ENCODE results near the gene SRPK3.
"Not testable (repeated sequence)": the region's sequence is repeated elsewhere in the genome, so short reads cannot be mapped to it uniquely, and the experiment has no call there.

The SRPK3 gene

GRCh38 chrX:153800746-153801145, 19.9 kb downstream of the SRPK3 start:
- no peak overlapping the region for H3K4me3 ChIP-seq (ENCODE audit: low read depth, low read length)
- DNase-seq (ENCODE audit: low read depth) = no peak

- no peak overlapping the region for H3K4me3 ChIP-seq (ENCODE audit: low read depth, low read length)
Observed at GRCh38 chrX:153801669-153802068, 20.8 kb downstream of the SRPK3 start.

GRCh38 chrX:153802513-153803045, 21.7 kb downstream of the SRPK3 start:
- DNase-seq (ENCODE audit: low read depth) = no peak
- no peak overlapping the region for H3K4me3 ChIP-seq (ENCODE audit: low read depth, low read length)

More at GRCh38 chrX:153801669-153802068, 20.8 kb downstream of the SRPK3 start:
- DNase-seq (ENCODE audit: low read depth) = no peak

GRCh38 chrX:153803211-153804099, 22.6 kb downstream of the SRPK3 start:
- no peak for DNase-seq (ENCODE audit: low read depth)

GRCh38 chrX:153804100-153804595, 23.3 kb downstream of the SRPK3 start:
- no peak overlapping the region for H3K4me3 ChIP-seq (ENCODE audit: low read depth, low read length)
- no peak for DNase-seq (ENCODE audit: low read depth)

More at GRCh38 chrX:153803211-153804099, 22.6 kb downstream of the SRPK3 start:
- H3K4me3 ChIP-seq (ENCODE audit: low read depth, low read length) = no peak overlapping the region

GRCh38 chrX:153804621-153805020, 23.8 kb downstream of the SRPK3 start:
- no peak overlapping the region for H3K4me3 ChIP-seq (ENCODE audit: low read depth, low read length)
- no peak for DNase-seq (ENCODE audit: low read depth)

- DNase-seq (ENCODE audit: low read depth) = no peak
Observed at GRCh38 chrX:153805436-153805835, 24.6 kb downstream of the SRPK3 start.

GRCh38 chrX:153806999-153807575, 26.2 kb downstream of the SRPK3 start:
- DNase-seq (ENCODE audit: low read depth) = no peak

More at GRCh38 chrX:153805436-153805835, 24.6 kb downstream of the SRPK3 start:
- H3K4me3 ChIP-seq (ENCODE audit: low read depth, low read length) = no peak overlapping the region

GRCh38 chrX:153807976-153808375, 27.1 kb downstream of the SRPK3 start:
- H3K4me3 ChIP-seq (ENCODE audit: low read depth, low read length) = no peak overlapping the region
- DNase-seq (ENCODE audit: low read depth) = no peak

More at GRCh38 chrX:153806999-153807575, 26.2 kb downstream of the SRPK3 start:
- H3K4me3 ChIP-seq (ENCODE audit: low read depth, low read length) = no peak overlapping the region

- no peak overlapping the region for H3K4me3 ChIP-seq (ENCODE audit: low read depth, low read length)
- no peak for DNase-seq (ENCODE audit: low read depth)
Observed at GRCh38 chrX:153812220-153812619, 31.4 kb downstream of the SRPK3 start.

GRCh38 chrX:153813161-153813560, 32.3 kb downstream of the SRPK3 start:
- H3K4me3 ChIP-seq (ENCODE audit: low read depth, low read length) = no peak overlapping the region
- no peak for DNase-seq (ENCODE audit: low read depth)

- no peak overlapping the region for H3K4me3 ChIP-seq (ENCODE audit: low read depth, low read length)
Observed at GRCh38 chrX:153814591-153815315, 33.9 kb downstream of the SRPK3 start.

GRCh38 chrX:153816831-153817690, 36.2 kb downstream of the SRPK3 start:
- DNase-seq (ENCODE audit: low read depth) = no peak
- H3K4me3 ChIP-seq (ENCODE audit: low read depth, low read length) = no peak overlapping the region

More at GRCh38 chrX:153814591-153815315, 33.9 kb downstream of the SRPK3 start:
- DNase-seq (ENCODE audit: low read depth) = no peak

- not testable (repeated sequence) for DNase-seq (ENCODE audit: low read depth)
Observed at GRCh38 chrX:153818064-153818463, 37.2 kb downstream of the SRPK3 start.

GRCh38 chrX:153818571-153819383, 37.9 kb downstream of the SRPK3 start:
- no peak for DNase-seq (ENCODE audit: low read depth)

More at GRCh38 chrX:153818064-153818463, 37.2 kb downstream of the SRPK3 start:
- H3K4me3 ChIP-seq (ENCODE audit: low read depth, low read length) = not testable (repeated sequence)

GRCh38 chrX:153819384-153820040, 38.7 kb downstream of the SRPK3 start:
- no peak for DNase-seq (ENCODE audit: low read depth)
- peak overlapping the region; percentile 32 for H3K4me3 ChIP-seq (ENCODE audit: low read depth, low read length)

More at GRCh38 chrX:153818571-153819383, 37.9 kb downstream of the SRPK3 start:
- peak overlapping the region; percentile 32 for H3K4me3 ChIP-seq (ENCODE audit: low read depth, low read length)

GRCh38 chrX:153820601-153821000, 39.8 kb downstream of the SRPK3 start:
- H3K4me3 ChIP-seq (ENCODE audit: low read depth, low read length) = no peak overlapping the region
- DNase-seq (ENCODE audit: low read depth) = no peak
